GM21619 (cell line): ENCODE measurements around the gene CAMK1D.

Source experiments
- ATAC-seq: cut with Tn5 transposase; IDR thresholded peaks from one replicate; pipeline ENCODE4 v1.9.1; 2021; ENCODE audit not compliant: unreplicated experiment

The CAMK1D gene

GRCh38 chr10:12459762-12460161 lies 110.4 kb downstream of the CAMK1D start:
- ATAC-seq: no peak

DNA sequence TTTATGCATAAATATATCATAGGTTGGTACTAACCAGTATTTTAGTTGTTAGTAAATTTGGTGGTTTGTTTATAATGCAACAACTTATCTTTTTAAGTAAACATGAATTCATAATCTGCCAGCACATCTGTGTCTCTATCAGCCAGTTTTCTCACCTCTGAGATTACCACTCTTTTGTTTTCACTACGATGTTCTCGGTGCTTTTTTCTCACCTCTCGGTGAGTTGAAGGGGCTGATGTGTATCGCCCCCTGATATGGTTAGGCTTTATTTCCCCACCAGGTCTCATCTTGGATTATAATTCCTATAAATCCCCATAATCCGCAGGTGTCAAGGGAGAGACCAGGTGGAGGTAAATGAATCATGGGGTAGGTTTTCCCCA lies 114.1 kb downstream of the CAMK1D start:
- no peak for ATAC-seq

DNA sequence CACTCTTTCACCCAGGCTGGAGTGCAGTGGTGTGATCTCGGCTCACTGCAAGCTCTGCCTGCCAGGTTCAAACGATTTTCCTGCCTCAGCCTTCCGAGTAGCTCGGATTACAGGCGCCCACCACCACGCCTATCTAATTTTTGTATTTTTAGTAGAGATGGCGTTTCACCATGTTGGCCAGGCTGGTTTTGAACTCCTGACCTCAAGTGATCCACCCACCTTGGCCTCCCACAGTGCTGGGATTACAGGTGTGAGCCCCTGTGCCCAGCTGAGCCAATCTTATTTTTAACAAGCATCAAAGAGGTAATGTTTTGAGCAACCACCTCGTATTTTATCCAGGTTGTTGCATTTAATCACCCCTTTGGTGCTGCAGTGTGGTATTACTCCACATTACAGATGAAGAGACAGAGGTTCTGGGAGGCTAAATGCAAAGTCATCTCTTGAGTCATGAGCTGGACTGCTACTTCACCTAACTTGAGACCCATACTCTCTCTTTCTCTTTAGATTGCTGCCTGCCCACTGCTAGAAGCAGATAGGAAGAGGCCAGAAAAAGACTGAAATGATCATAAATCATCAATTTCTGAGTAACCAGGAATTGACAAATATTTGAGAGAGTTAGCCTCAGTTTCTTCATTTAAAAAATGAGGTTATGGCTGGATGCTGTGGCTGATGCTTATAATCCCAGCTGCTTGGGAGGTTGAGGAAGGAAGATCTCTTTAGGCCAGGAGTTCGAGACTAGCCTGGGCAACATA lies 116.2 kb downstream of the CAMK1D start:
- ATAC-seq: no peak

- no peak for ATAC-seq
Measured at GRCh38 chr10:12466704-12467305, 117.5 kb downstream of the CAMK1D start.

GRCh38 chr10:12469345-12469744 lies 120.0 kb downstream of the CAMK1D start:
- ATAC-seq: no peak

DNA sequence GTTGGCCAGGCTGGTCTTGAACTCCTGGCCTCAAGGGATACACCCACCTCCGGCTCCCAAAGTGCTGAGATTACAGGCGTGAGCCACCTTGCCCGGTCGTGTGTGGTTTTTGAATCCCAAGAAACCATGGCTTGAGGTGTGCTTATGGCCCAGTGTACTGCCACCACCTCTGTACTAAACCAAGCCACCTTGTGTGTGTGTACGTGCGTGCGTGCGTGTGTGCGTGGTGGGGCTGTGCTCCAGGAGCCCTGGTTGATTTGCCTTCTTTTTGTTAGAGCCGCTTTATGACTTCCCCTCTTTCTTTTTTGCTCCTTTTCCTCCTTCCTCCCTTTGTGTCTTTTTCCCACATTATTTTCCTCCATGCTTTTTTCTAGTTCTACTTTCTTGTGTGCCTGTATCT lies 121.4 kb downstream of the CAMK1D start:
- ATAC-seq: no peak

DNA sequence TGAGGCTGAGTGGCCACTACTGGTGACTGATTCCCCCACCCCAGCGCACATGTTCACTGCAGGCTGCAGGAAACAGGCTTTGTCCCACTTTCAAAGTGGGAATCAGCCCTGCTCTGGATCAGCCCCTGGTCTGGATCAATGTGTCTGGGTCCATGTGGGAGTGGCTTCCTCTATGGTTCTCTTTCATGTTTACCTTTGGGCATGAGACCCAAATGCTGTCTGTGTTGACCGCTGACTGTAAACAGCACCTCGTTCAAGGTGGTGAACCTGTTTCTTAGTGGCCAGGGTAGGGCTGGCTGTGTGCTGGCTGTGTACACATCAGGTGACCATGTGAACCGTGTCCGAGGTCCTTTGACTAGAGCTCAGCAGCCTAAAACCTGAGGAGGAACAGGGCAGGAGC lies 121.8 kb downstream of the CAMK1D start:
- ATAC-seq: no peak

- no peak for ATAC-seq
Measured at GRCh38 chr10:12473491-12473890, 124.1 kb downstream of the CAMK1D start.

DNA sequence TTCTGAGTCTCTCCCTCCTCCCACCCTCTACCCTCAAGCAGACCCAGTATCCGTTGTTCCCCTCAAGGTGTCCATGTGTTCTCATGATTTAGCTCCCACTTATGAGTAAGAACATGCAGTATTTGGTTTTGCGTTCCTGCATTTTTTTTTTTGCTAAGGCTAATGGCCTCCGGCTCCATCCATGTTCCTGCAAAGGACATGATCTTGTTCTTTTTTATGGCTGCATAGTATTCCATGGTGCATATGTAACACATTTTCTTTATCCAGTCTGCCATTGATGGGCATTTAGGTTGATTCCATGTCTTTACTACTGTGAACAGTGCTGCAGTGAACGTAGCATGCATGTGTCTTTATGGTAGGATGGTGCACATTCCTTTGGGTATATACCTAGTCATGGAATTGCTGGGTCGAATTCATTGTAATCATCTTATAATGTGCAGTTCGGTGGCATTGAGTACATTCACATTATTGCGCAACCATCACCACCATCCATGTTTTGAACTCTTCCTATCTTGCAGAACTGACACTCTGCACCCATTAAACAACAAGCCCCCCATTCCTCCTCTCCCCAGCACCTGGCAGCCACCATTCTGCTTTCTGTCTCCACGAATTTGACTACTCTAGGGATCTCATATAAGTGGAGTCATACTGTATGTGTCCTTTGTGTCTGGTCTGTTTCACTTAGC lies 125.5 kb downstream of the CAMK1D start:
- no peak for ATAC-seq

DNA sequence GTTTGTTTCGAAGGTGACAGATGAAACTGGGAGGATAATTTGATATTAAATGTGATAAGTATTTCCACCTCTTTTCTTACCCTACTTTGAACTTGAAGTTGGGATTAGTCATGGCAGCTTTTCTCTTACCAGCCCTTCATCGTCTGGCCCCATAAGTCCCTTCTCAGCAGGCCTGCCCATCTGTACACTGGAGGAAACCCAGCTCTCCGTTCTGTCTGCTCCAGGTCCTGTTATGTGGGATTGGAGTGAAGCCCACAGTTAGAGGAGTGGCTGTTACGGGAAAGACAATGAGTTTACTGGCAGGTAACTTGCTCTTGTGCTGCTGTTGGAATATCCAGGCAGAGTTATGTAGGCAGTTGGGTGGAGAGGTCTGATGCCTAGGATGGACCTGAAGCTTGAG lies 127.3 kb downstream of the CAMK1D start:
- no peak for ATAC-seq

DNA sequence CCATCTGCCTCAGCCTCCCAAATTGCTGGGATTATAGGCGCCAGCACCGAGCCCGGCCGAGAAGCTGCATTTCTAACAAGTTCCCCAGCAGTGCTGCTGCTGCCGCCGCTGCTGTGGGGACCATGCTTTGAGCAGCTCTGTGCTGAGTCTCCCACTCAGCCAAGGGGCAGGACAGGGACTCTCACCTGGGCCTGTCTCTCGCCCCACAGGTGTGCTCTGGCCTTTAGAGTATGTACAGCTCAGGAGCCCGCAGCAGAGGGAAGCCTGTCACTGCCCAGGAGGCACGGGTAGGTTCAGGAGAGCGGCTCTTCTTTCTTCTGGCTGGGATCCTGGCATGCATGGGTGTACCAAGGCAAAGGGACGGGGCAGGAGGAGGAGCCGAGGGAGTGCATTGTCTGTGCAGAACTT lies 130.1 kb downstream of the CAMK1D start:
- ATAC-seq: no peak

GRCh38 chr10:12479924-12480323 lies 130.6 kb downstream of the CAMK1D start:
- no peak for ATAC-seq

DNA sequence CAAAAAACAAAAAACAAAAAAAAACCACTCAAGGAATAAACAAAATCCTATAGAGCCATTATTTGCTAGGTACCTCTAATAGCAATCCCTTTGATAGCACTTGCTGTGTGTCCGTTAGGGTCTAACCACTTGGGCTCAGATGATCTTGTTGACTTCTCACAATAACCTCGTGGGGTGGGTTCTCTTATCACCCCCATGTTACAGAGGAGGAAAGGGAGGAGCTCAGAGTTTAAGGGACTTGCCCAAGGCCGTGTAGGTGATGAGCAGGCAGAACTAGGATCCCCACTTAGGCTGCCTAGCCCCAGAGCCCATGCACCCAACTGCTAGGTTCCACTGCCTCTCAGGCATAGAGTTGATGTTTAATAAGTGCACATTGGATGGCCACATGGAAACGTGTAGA lies 131.1 kb downstream of the CAMK1D start:
- no peak for ATAC-seq

DNA sequence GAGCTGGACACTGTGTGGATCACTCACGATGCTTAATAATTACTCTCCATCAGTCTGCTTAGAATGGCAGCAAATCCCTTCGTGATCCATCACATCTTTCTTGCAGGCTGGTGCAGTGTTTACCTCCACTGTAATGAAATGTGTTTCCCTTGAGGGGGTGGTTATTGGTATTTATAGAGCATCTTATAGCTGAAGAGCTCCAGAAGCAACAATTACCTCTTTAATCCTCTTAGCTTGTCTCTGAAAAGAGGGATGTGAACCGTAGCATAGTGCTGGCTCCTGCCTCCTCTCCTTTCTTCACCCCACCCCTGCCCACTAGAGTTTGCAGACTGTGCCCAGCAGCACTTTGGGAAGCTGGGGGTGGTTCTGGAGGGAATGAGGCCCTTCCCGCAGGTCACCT lies 132.6 kb downstream of the CAMK1D start:
- ATAC-seq: no peak

DNA sequence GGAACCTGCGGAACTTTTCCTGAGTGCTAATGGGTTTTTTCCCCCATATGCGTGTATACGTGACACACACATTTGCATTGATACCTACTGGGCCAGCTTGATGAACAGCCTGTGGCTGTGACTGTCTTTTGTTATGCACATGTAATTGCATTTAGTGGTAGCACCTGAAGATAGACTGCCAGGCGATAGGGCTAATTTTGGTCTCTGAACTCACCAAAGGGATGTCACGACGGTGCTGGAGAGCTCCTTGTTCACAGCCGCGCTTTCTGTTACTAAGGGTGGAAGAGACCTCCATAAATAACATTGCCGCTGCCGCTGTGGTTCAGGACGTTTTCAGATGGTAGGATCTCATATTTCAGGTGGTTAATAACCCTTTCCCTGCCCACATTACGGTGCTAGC lies 133.2 kb downstream of the CAMK1D start:
- ATAC-seq: no peak

DNA sequence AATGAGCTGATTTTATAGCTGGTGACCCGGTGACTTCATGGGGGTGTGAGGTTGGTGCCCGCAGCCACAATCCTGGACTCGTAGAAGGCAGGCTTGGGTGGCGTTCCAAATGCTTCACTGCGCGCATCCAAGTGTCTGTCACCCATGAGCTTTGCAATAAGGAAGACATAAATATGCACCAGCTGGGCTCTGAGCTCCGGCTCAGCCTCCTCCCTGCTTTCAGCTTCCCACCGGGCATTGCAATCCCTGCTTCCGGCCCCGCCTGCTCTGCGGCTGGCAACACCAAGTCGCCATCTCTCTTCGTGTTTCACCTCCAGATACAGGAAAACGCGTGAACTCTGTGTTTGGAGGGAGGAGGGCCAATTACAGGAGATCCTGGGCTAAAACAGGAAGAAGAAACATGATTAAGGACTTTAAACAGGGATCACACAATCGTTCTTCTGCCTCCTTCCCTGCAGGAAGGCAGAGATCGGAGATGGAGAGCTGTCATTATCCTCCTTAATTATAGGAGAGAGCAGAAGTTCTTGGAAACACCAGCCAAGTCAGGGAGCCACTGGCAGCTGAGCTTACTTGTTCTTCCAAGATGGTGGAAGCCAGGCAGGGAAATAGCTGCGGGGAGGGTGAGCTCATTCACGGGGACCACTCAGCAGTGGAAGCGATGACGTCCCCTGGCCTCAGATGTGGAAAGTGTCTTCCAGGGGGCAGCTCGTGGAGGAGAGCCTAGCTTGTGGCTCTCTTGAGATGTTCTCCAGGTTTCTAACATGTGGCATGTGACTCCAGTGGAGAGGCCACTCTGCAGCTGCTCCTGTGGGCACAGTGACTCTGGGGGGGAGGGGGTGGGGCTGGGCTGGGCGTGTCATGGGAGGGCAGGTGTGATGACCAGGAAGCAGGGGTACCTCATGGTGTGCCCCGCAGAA lies 134.9 kb downstream of the CAMK1D start:
- ATAC-seq: no peak

DNA sequence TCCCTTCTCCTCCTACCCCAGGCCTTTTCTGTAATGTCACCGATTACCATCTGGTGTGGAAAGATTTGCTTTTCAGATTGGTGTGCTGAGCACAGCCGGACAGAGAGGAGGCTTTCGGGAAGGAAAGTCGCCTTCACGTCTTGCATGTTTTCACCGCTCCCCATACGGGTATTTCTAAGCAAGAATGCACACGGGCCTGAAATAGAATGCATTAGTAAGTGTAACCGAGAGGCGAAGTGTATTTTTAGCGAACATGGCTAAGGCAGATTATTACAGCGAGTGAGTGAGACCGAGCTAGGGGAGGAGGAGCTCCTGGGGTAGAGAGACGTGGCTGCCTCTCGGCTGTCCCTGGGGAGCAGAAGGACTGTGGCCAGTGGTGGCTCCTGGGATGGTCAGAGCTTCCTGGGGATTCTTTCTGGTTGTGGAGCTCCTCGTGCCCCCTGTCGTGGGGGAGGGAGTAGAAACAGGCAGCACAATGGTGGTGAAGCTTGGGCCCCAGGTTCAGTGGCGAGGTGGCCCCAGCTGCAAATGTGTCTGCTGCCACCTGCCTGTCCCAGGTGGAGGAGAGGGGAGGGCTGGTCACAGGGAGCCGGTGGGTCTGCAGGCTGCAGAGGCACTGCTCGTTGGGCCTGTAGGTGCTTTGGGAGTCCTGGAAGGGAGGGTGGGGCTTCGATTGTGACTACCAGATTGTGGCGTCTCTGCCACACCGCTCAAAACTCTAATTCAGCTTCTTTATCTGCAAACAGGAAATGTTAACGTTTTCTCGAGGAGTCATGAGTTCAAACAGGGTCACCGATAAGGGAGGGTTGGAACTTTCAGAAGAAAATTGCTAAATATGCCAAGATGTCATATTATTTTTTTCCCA lies 135.8 kb downstream of the CAMK1D start:
- peak; percentile 77 for ATAC-seq

- no peak for ATAC-seq
Measured at GRCh38 chr10:12487366-12487765, 138.0 kb downstream of the CAMK1D start.

GRCh38 chr10:12488626-12489025 lies 139.3 kb downstream of the CAMK1D start:
- ATAC-seq: no peak

GRCh38 chr10:12489357-12489756 lies 140.0 kb downstream of the CAMK1D start:
- ATAC-seq: no peak
